ENCODE data around the gene AGPAT3.

Gene AGPAT3

GRCh38 chr21:43965911-43966585 lies 101.0 kb downstream of the AGPAT3 start:
- DNase-seq (ENCODE audit: low read depth, low spot score) = no peak
- in situ Hi-C loops (cut with HindIII; ENCODE audit: low sequenced_read_pairs) = no loop called here
- no peak overlapping the region for H3K4me3 ChIP-seq (ENCODE audit: low read depth, low read length)
- no peak for TF ChIP-seq CTCF (IDR thresholded peaks at IDR 0.05; ENCODE audit: low read depth, low read length)

GRCh38 chr21:43966946-43967512 lies 102.0 kb downstream of the AGPAT3 start:
- H3K4me3 ChIP-seq (ENCODE audit: low read depth, low read length) = no peak overlapping the region
- TF ChIP-seq CTCF (IDR thresholded peaks at IDR 0.05; ENCODE audit: low read depth, low read length) = no peak
- DNase-seq (ENCODE audit: low read depth, low spot score) = no peak
- in situ Hi-C loops (cut with HindIII; ENCODE audit: low sequenced_read_pairs) = no loop called here

- in situ Hi-C loops (cut with HindIII; ENCODE audit: low sequenced_read_pairs) = no loop called here
- H3K4me3 ChIP-seq (ENCODE audit: low read depth, low read length) = no peak overlapping the region
- no peak for TF ChIP-seq CTCF (IDR thresholded peaks at IDR 0.05; ENCODE audit: low read depth, low read length)
- no peak for DNase-seq (ENCODE audit: low read depth, low spot score)
Measured at GRCh38 chr21:43967981-43968380, 103.0 kb downstream of the AGPAT3 start.

- in situ Hi-C loops (cut with HindIII; ENCODE audit: low sequenced_read_pairs) = no loop called here
- DNase-seq (ENCODE audit: low read depth, low spot score) = no peak
- TF ChIP-seq CTCF (IDR thresholded peaks at IDR 0.05; ENCODE audit: low read depth, low read length) = no peak
- H3K4me3 ChIP-seq (ENCODE audit: low read depth, low read length) = no peak overlapping the region
Measured at GRCh38 chr21:43968410-43969114, 103.5 kb downstream of the AGPAT3 start.

- TF ChIP-seq CTCF (IDR thresholded peaks at IDR 0.05; ENCODE audit: low read depth, low read length) = no peak
- no peak for DNase-seq (ENCODE audit: low read depth, low spot score)
- in situ Hi-C loops (cut with HindIII; ENCODE audit: low sequenced_read_pairs) = no loop called here
- no peak overlapping the region for H3K4me3 ChIP-seq (ENCODE audit: low read depth, low read length)
Measured at GRCh38 chr21:43969115-43969444, 104.1 kb downstream of the AGPAT3 start.

GRCh38 chr21:43970551-43970950 lies 105.5 kb downstream of the AGPAT3 start:
- no peak for TF ChIP-seq CTCF (IDR thresholded peaks at IDR 0.05; ENCODE audit: low read depth, low read length)
- in situ Hi-C loops (cut with HindIII; ENCODE audit: low sequenced_read_pairs) = no loop called here
- H3K4me3 ChIP-seq (ENCODE audit: low read depth, low read length) = no peak overlapping the region
- no peak for DNase-seq (ENCODE audit: low read depth, low spot score)
